LNCAP (cell line): Measurements from ENCODE around the gene SYTL4.
A peak's percentile ranks its signal among the peaks of the same experiment; 100 is the strongest.

Source experiments
- CTCF ChIP-seq: fragments of 450-650 bp; IDR thresholded peaks from 2 replicates; pipeline ENCODE4 v1.5.1; 2017; ENCODE audit warnings: mild to moderate bottlenecking

SYTL4 gene

GRCh38 chrX:100731441-100732281 is at the start of gene SYTL4:
TSS of gene SYTL4 (minus strand) at chrX:100732121. CDS start at chrX:100702037, 30,084 bp downstream.
- TF ChIP-seq CTCF: no peak

GRCh38 chrX:100768679-100769338 is 36.9 kb upstream of the SYTL4 start:
- TF ChIP-seq CTCF: peak; percentile 87

- TF ChIP-seq CTCF: no peak
These were observed 19.0 kb upstream of the SYTL4 start for GRCh38 chrX:100750883-100751282.

- no peak for TF ChIP-seq CTCF
These were observed 16.2 kb upstream of the SYTL4 start for GRCh38 chrX:100748108-100748507.

- TF ChIP-seq CTCF: no peak
These were observed 15.8 kb upstream of the SYTL4 start for GRCh38 chrX:100747703-100748102.

- TF ChIP-seq CTCF: no peak
These were observed 15.2 kb upstream of the SYTL4 start for GRCh38 chrX:100747090-100747489.

GRCh38 chrX:100745806-100746537 is 14.1 kb upstream of the SYTL4 start:
- no peak for TF ChIP-seq CTCF
